Nephron (organoid): Measurements from ENCODE around the gene DCK.
A peak's percentile ranks its signal among the peaks of the same experiment; 100 is the strongest.
"Not testable (repeated sequence)": the region's sequence is repeated elsewhere in the genome, so short reads cannot be mapped to it uniquely, and the experiment has no call there.

Source experiments
- H3K27ac Mint-ChIP-seq, 3 experiments: 2 replicates each; pipeline ENCODE4 v1.8.0; 2020; ENCODE audit warnings: mixed read lengths in 3 of 3, mild to moderate bottlenecking in 2 of 3, moderate library complexity in 1 of 3
- H3K27me3 Mint-ChIP-seq: 2 replicates; pipeline ENCODE4 v1.8.0; 2021; ENCODE audit warnings: low read depth, mild to moderate bottlenecking, moderate library complexity, mixed read lengths
- H3K36me3 Mint-ChIP-seq: 2 replicates; pipeline ENCODE4 v1.8.0; 2020; ENCODE audit warnings: low read depth, mixed read lengths
- H3K4me1 Mint-ChIP-seq: 2 replicates; pipeline ENCODE4 v1.8.0; 2020; ENCODE audit warnings: mixed read lengths
- H3K4me3 Mint-ChIP-seq, 3 experiments: 2 replicates each; pipeline ENCODE4 v1.8.0; 2020; ENCODE audit warnings: mild to moderate bottlenecking in 3 of 3, mixed read lengths in 3 of 3, moderate library complexity in 2 of 3
- H3K9me3 Mint-ChIP-seq: 2 replicates; pipeline ENCODE4 v1.8.0; 2020; ENCODE audit warnings: mixed read lengths
- TF ChIP-seq, protein P1 (sequence below), 3 experiments: fragments of 200-600 bp; sonication (generic); IDR thresholded peaks; one replicate each; pipeline ENCODE4 v1.5.0; 2021; ENCODE audit warnings: antibody characterized with exemption in 3 of 3; ENCODE audit not compliant: unreplicated experiment in 3 of 3

Gene DCK

DNA sequence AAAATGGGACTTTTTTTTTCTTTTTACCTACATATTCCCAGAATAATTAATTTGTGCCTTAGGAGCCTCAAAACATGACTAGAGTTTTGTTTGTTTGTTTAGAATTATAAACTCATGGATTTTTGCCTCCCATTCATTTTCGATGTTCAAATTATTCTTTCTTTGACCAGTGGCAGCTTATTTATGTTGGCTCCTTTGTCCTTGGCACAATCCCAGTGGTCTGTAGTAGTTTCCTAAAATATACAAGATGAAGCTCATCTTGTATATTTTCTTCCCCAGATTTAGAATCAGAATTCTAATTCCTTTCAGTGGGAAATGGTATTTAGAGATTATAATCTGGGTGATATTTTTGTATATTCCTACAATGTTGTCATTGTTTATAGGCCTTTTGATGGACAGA lies 27.2 kb downstream of the DCK start:
- Mint-ChIP-seq H3K27me3 (no peaks in the 10 kb centered on the region), H3K4me1 (peaks cover 4% of the 10 kb centered on the region), H3K27ac (no peak overlapping the region), H3K9me3 (peaks cover 10% of the 10 kb centered on the region), H3K36me3 (peaks cover 40% of the 10 kb centered on the region), H3K4me3 (no peak overlapping the region)
- TF ChIP-seq, protein P1, sequence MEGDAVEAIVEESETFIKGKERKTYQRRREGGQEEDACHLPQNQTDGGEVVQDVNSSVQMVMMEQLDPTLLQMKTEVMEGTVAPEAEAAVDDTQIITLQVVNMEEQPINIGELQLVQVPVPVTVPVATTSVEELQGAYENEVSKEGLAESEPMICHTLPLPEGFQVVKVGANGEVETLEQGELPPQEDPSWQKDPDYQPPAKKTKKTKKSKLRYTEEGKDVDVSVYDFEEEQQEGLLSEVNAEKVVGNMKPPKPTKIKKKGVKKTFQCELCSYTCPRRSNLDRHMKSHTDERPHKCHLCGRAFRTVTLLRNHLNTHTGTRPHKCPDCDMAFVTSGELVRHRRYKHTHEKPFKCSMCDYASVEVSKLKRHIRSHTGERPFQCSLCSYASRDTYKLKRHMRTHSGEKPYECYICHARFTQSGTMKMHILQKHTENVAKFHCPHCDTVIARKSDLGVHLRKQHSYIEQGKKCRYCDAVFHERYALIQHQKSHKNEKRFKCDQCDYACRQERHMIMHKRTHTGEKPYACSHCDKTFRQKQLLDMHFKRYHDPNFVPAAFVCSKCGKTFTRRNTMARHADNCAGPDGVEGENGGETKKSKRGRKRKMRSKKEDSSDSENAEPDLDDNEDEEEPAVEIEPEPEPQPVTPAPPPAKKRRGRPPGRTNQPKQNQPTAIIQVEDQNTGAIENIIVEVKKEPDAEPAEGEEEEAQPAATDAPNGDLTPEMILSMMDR (IDR thresholded peaks at IDR 0.05; ENCODE audit: unreplicated experiment in 3 of 3): no peak

DNA sequence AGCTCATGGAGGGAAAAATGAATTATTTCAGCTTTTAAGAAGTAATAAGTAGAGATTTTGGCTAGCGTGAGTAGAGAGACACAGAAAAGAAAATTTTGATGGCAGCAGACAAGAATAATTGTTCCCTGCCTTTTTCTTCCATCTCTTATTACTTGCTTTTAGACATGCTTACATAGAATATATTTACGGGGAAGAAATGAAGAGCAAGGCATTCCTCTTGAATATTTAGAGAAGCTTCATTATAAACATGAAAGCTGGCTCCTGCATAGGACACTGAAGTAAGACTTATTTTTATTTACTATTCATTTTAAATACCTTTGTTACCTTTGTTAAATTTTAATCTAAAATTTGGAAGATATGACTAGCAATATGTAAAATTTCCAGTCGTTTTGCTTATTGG lies 32.2 kb downstream of the DCK start:
- H3K36me3 Mint-ChIP-seq: peaks cover 51% of the 10 kb centered on the region
- H3K27ac Mint-ChIP-seq: peak overlapping the region in 1 of 3 experiments; percentile 2
- H3K27me3 Mint-ChIP-seq: no peaks in the 10 kb centered on the region
- H3K4me1 Mint-ChIP-seq: peaks cover 10% of the 10 kb centered on the region
- H3K4me3 Mint-ChIP-seq: no peak overlapping the region
- TF ChIP-seq, protein P1 (IDR thresholded peaks at IDR 0.05; ENCODE audit: unreplicated experiment in 3 of 3): no peak
- H3K9me3 Mint-ChIP-seq: no peaks in the 10 kb centered on the region

DNA sequence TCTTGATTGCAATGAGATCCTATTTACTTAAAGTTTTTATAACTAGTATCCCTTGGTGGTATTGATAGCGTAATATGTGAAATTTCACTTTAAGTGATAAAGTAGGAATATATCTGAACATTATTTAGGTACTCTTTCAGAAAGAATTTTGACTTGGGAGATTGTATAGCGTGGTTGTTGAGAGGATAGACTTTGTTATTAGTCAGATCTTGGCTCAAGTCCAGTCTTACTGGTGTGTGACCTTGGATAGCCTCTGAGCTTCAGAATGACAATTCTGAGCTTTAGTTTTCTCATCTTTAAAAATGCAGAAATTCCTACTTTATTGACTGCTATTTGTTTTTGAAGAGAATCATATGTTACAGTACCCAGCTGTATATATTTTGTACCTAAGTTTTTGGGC lies 32.6 kb downstream of the DCK start:
- no peak overlapping the region for H3K4me3 Mint-ChIP-seq
- no peaks in the 10 kb centered on the region for H3K27me3 Mint-ChIP-seq
- H3K36me3 Mint-ChIP-seq: peaks cover 50% of the 10 kb centered on the region
- TF ChIP-seq, protein P1 (IDR thresholded peaks at IDR 0.05; ENCODE audit: unreplicated experiment in 3 of 3): no peak
- peaks cover 10% of the 10 kb centered on the region for H3K4me1 Mint-ChIP-seq
- peak overlapping the region in 1 of 3 experiments; percentile 9 for H3K27ac Mint-ChIP-seq
- no peaks in the 10 kb centered on the region for H3K9me3 Mint-ChIP-seq

DNA sequence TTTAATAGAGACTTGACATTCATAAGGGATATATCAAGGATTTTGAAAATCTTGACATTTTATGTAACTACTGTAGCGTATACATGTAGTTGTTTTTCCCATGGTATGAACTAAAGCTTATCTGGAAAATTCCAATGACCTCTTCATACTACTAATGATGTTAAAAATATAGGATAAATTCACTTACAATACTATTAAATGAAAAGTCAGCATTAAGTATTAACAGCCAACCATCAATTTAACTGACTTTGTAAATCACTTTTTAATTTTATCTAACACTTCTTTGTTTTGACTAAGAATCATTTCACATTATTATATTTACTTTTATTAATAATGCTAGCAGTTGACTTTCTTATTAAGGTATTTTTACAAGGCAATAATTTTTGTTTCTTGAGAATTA lies 34.2 kb downstream of the DCK start:
- no peak overlapping the region for H3K27ac Mint-ChIP-seq

DNA sequence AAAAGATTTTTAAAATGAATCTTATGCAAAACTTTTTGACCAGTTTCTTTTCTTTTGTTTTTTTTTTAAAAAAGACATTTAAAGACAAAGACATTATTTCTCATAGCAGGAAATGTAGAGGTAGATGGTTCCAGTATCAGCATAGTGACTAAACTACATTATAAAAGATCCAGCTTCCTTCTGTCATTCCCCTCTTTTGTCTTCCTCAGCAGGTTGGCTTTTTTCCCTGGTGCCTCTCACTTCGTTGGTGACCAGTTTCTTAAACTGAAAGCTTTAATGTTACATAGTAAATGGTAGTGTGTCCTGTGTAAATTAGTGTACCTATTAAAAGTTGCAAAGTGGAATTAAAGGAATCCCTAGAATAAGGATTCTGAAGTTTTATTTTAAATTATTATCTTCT lies 36.1 kb downstream of the DCK start:
- Mint-ChIP-seq H3K27me3 (no peaks in the 10 kb centered on the region), H3K27ac (no peak overlapping the region), H3K4me1 (peaks cover 10% of the 10 kb centered on the region), H3K9me3 (no peaks in the 10 kb centered on the region), H3K4me3 (no peak overlapping the region), H3K36me3 (peaks cover 47% of the 10 kb centered on the region)
- TF ChIP-seq, protein P1 (IDR thresholded peaks at IDR 0.05; ENCODE audit: unreplicated experiment in 3 of 3): no peak

More for the DNA sequence above, 34.2 kb downstream of the DCK start:
- H3K4me3 Mint-ChIP-seq: no peak overlapping the region
- TF ChIP-seq, protein P1 (IDR thresholded peaks at IDR 0.05; ENCODE audit: unreplicated experiment in 3 of 3): no peak
- peaks cover 10% of the 10 kb centered on the region for H3K4me1 Mint-ChIP-seq
- peaks cover 53% of the 10 kb centered on the region for H3K36me3 Mint-ChIP-seq
- H3K27me3 Mint-ChIP-seq: no peaks in the 10 kb centered on the region
- H3K9me3 Mint-ChIP-seq: no peaks in the 10 kb centered on the region

DNA sequence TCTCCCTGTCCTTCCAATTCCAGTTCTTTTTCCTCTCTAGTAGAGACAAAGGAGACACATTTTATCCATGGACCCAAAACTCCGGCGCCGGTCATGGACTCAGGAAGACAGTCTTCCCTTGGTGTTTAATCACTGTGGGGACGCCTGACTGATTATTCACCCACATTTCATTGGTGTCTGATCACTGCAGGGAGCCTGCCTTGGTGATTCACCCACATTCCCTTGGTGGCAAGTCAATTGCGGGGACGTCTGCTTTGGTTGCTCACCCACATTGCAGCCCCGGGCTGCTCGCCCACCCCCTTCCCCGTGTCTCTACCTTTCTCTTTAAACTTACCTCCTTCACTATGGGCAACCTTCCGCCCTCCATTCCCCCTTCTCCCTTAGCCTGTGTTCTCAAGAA lies 38.7 kb downstream of the DCK start:
- H3K4me1 Mint-ChIP-seq, H3K27ac Mint-ChIP-seq, H3K4me3 Mint-ChIP-seq, H3K27me3 Mint-ChIP-seq, H3K9me3 Mint-ChIP-seq: not testable (repeated sequence)
- H3K36me3 Mint-ChIP-seq: peaks cover 37% of the 10 kb centered on the region
